OCI-LY7 (cell line): ENCODE data around the gene BACH2. TPM values are rescaled to one million over a fixed set of nuclear protein-coding genes. Genes with fewer than 3 reads are reported as not detected.

ENCODE experiments used
- BruUV-seq: library from RNA; stranded (reverse); fragments of 400-500 nt; replicated peaks from 2 replicates; lab custom pipeline; 2021; lab: Mats Ljungman, UMichigan
- CTCF ChIA-PET: fragments of 300-600 bp; sonication (Branson Sonifier 250); formaldehyde crosslinking; loops from one replicate; lab custom pipeline; 2022; ENCODE audit warnings: antibody characterized with exemption; ENCODE audit not compliant: unreplicated experiment; lab: Charles Lee
- POLR2A ChIA-PET: fragments of 300-600 bp; sonication (Branson Sonifier 250); formaldehyde crosslinking; loops from one replicate; lab custom pipeline; 2022; ENCODE audit warnings: antibody characterized with exemption; lab: Charles Lee
- DNase-seq: peaks from one replicate; pipeline ENCODE4 v3.0.0-alpha.2; 2015; ENCODE audit warnings: low spot score
- H2AFZ ChIP-seq: fragments of 200-600 bp; sonication (generic), shearing (Covaris generic); 2 replicates; pipeline ENCODE4 v1.6.1; 2014; ENCODE audit warnings: mild to moderate bottlenecking, antibody characterized with exemption, low read length, moderate library complexity
- H3K27ac ChIP-seq: fragments of 200-600 bp; sonication (generic); 2 replicates; pipeline ENCODE4 v1.5.1; 2014; ENCODE audit warnings: mixed run types, low read depth, mild to moderate bottlenecking, moderate library complexity, low read length, inconsistent platforms; ENCODE audit not compliant: poor library complexity, severe bottlenecking
- H3K36me3 ChIP-seq: fragments of 200-600 bp; sonication (generic); 2 replicates; pipeline ENCODE4 v1.6.1; 2014; ENCODE audit warnings: mild to moderate bottlenecking, antibody characterized with exemption, low read length, moderate library complexity, mixed read lengths; ENCODE audit not compliant: insufficient read depth
- H3K4me1 ChIP-seq: fragments of 200-600 bp; sonication (generic); 2 replicates; pipeline ENCODE4 v1.5.1; 2014; ENCODE audit warnings: mild to moderate bottlenecking, low read length; ENCODE audit not compliant: insufficient read depth, poor library complexity, severe bottlenecking
- H3K4me2 ChIP-seq: fragments of 200-600 bp; sonication (generic); 2 replicates; pipeline ENCODE4 v1.6.1; 2014; ENCODE audit warnings: mild to moderate bottlenecking, low read length
- H3K4me3 ChIP-seq: fragments of 200-600 bp; sonication (generic); 2 replicates; pipeline ENCODE4 v1.5.1; 2014; ENCODE audit warnings: mild to moderate bottlenecking, low read depth, low read length; ENCODE audit not compliant: poor library complexity, severe bottlenecking
- H3K79me2 ChIP-seq: fragments of 200-600 bp; sonication (generic); 2 replicates; pipeline ENCODE4 v1.6.1; 2016; ENCODE audit warnings: low read depth, mild to moderate bottlenecking, low read length, moderate library complexity, mixed read lengths; ENCODE audit not compliant: insufficient read depth
- H3K9me2 ChIP-seq: fragments of 200-600 bp; sonication (generic); 2 replicates; pipeline ENCODE4 v1.6.1; 2016; ENCODE audit warnings: mild to moderate bottlenecking, low read length, mixed read lengths; ENCODE audit not compliant: insufficient read depth
- H3K9me3 ChIP-seq: fragments of 200-600 bp; sonication (generic); 2 replicates; pipeline ENCODE4 v1.6.1; 2014; ENCODE audit warnings: mild to moderate bottlenecking, mixed run types, low read length, mixed read lengths
- H4K20me1 ChIP-seq: fragments of 200-600 bp; sonication (generic); 2 replicates; pipeline ENCODE4 v1.6.1; 2014; ENCODE audit warnings: mild to moderate bottlenecking, antibody characterized with exemption, low read length, moderate library complexity, mixed read lengths; ENCODE audit not compliant: insufficient read depth
- EZH2phosphoT487 ChIP-seq: fragments of 200-600 bp; sonication (generic); IDR thresholded peaks from 2 replicates; pipeline ENCODE4 v1.6.1; 2018; ENCODE audit warnings: low read depth, borderline replicate concordance, mild to moderate bottlenecking, mixed run types, antibody characterized with exemption, low read length, moderate library complexity, mixed read lengths
- intact Hi-C: fragments of 100-400 bp; cut with micrococcal nuclease; formaldehyde crosslinking; loops from one replicate; pipeline ENCODE4 v1.10.0; 2022; ENCODE audit not compliant: unreplicated experiment
- total RNA-seq, 2 experiments: library from RNA; depleted of rRNA in 1 of 2; stranded (reverse); fragments of >200 nt in 1 of 2; shearing (Covaris generic) in 1 of 2; gene quantifications; 2 replicates each; pipeline ENCODE4 v1.2.3, GENCODE V29; 2014 to 2022
- TF ChIP-seq, protein P1 (sequence below): fragments of 200-600 bp; sonication (generic); conservative IDR thresholded peaks from 2 replicates; pipeline ENCODE4 v1.5.1; 2014; ENCODE audit warnings: mild to moderate bottlenecking, antibody characterized with exemption, low read length, moderate library complexity, mixed read lengths

The BACH2 gene
- total RNA-seq, 2 experiments from 2014 or later = 92.0 to 163 TPM

DNA sequence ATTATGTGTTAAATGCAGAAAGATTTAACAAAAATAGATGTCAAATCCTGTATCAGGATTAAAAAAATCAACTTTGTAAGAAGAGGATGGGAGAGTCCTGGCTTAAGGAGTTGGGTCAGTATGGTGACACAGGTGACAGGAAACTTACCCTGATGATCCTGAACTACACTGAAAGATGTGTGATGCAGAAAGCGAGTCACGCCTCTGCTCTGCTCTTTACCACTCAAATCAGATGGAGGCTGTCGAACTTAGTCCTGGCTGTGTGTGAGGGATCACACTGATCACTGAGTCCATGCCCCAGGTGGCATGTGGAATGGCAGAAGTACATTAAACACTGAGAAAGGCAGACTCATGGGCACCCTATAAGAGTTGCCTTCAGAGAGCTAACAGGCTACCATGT is 309.5 kb downstream of the BACH2 start:
- peaks cover 52% of the 10 kb centered on the region for H3K36me3 ChIP-seq
- intact Hi-C loops = no loop called here

DNA sequence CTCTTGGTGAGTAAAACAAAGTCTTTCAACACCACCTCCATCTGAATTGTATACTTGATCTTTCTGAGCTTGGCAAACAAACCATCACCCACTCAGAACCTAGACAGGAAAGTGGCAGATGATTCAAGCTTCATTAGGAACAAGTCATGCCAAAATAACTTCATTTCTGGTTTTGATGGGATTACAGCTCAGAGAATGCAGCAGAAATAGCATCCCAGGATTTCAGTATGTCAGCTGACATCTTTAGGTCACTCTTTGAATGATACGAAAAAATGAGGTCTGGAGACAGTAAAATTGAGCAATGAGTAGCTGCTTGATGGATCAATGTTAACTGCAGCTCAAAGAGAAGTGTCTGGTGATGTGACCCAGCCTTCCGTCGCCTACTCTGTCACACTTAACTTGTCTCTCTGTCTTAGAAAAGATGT is 310.0 kb downstream of the BACH2 start:
- Histone ChIP-seq H3K4me1 (no peaks in the 10 kb centered on the region), H4K20me1 (0 out of 2 replicates have a peak, but pooled peaks cover 4% of the 10 kb centered on the region), H3K4me3 (no peak overlapping the region), H3K9me3 (no peaks in the 10 kb centered on the region), H3K9me2 (no peaks in the 10 kb centered on the region), H3K4me2 (no peak overlapping the region), H2AFZ (no peak overlapping the region), H3K27ac (no peak overlapping the region), H3K79me2 (no peaks in the 10 kb centered on the region), H3K36me3 (peaks cover 49% of the 10 kb centered on the region)
- intact Hi-C loops = no loop called here
- ChIA-PET CTCF (no interaction called here), POLR2A (interaction anchor here (0.8 to 1.8 kb wide), 5 partner anchors 12 to 505 kb away, joined by 3 to 4 read pairs (median 4); no protein-coding TSS in a partner anchor)
- TF ChIP-seq EZH2phosphoT487 = no peak
- TF ChIP-seq, protein P1, sequence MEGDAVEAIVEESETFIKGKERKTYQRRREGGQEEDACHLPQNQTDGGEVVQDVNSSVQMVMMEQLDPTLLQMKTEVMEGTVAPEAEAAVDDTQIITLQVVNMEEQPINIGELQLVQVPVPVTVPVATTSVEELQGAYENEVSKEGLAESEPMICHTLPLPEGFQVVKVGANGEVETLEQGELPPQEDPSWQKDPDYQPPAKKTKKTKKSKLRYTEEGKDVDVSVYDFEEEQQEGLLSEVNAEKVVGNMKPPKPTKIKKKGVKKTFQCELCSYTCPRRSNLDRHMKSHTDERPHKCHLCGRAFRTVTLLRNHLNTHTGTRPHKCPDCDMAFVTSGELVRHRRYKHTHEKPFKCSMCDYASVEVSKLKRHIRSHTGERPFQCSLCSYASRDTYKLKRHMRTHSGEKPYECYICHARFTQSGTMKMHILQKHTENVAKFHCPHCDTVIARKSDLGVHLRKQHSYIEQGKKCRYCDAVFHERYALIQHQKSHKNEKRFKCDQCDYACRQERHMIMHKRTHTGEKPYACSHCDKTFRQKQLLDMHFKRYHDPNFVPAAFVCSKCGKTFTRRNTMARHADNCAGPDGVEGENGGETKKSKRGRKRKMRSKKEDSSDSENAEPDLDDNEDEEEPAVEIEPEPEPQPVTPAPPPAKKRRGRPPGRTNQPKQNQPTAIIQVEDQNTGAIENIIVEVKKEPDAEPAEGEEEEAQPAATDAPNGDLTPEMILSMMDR = no peak
- BruUV-seq = no TSS peak
- no peak for DNase-seq

More for the DNA sequence above, 309.5 kb downstream of the BACH2 start:
- Histone ChIP-seq H2AFZ (no peak overlapping the region), H4K20me1 (0 out of 2 replicates have a peak, but pooled peaks cover 4% of the 10 kb centered on the region), H3K27ac (no peak overlapping the region), H3K4me2 (no peak overlapping the region), H3K9me3 (no peaks in the 10 kb centered on the region), H3K79me2 (no peaks in the 10 kb centered on the region), H3K9me2 (no peaks in the 10 kb centered on the region), H3K4me3 (no peak overlapping the region), H3K4me1 (no peaks in the 10 kb centered on the region)
- DNase-seq = no peak
- TF ChIP-seq, protein P1 = no peak
- TF ChIP-seq EZH2phosphoT487 = no peak
- no TSS peak for BruUV-seq
- CTCF ChIA-PET = no interaction called here
- POLR2A ChIA-PET = interaction anchor here (0.8 to 1.6 kb wide), 3 partner anchors 12 to 504 kb away, joined by 3 to 4 read pairs (median 4); no protein-coding TSS in a partner anchor

DNA sequence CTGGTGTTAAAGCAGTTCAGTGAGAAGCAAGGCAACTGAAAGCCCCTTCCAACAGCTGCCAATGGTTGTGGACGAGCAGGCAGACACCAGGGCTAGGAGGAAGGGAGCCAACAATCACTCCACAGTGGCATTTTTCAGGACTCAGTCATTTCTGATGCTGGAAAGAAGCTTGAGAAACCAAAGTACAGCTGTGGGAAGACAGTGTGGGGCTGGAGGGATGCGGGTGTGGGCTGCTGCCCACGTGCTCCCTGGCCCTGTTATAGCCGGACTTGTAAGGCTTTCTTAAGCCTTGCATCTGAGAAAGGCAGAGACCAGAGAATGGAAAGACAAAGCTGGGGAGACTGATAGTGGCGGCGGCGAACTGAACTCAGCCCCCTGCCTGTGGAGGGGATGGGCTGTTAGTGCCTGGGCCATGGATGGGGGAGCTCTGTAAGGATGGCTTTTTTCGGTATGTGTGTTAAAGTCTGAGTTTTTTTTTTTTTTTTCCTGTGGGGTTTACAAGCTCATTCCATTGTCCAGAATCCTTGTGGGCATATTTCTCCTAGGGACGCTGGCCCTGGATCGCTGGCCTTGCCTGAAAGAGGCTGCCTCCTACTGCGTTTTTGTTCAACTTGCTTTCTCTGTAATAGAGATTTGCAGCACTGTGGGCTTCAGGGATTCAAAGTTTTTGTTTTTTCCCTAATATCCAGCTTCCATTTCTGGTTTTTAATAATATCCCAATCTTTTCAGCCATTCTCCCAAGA is 310.7 kb downstream of the BACH2 start:
- intact Hi-C loops = no loop called here
- Histone ChIP-seq H3K36me3 (peaks cover 55% of the 10 kb centered on the region), H3K9me2 (no peaks in the 10 kb centered on the region), H3K4me1 (no peaks in the 10 kb centered on the region), H3K27ac (no peak overlapping the region), H3K4me2 (no peak overlapping the region), H3K79me2 (no peaks in the 10 kb centered on the region), H2AFZ (no peak overlapping the region), H3K9me3 (no peaks in the 10 kb centered on the region), H4K20me1 (0 out of 2 replicates have a peak, but pooled peaks cover 2% of the 10 kb centered on the region), H3K4me3 (no peak overlapping the region)
- TF ChIP-seq, protein P1 = no peak
- no peak for TF ChIP-seq EZH2phosphoT487
- no TSS peak for BruUV-seq
- no peak for DNase-seq
- ChIA-PET POLR2A (interaction anchor here (0.7 to 1.8 kb wide), 4 partner anchors 11 to 22 kb away, joined by 3 to 4 read pairs (median 4); no protein-coding TSS in a partner anchor), CTCF (no interaction called here)
